ENCODE data around the gene HS3ST2. TPM values are rescaled to one million over a fixed set of nuclear protein-coding genes. Genes with fewer than 3 reads are reported as not detected.
"Not testable (repeated sequence)": the region's sequence is repeated elsewhere in the genome, so short reads cannot be mapped to it uniquely, and the experiment has no call there.

HS3ST2 gene
- total RNA-seq, 1 donor from 2014 or later: 0.38 TPM

DNA sequence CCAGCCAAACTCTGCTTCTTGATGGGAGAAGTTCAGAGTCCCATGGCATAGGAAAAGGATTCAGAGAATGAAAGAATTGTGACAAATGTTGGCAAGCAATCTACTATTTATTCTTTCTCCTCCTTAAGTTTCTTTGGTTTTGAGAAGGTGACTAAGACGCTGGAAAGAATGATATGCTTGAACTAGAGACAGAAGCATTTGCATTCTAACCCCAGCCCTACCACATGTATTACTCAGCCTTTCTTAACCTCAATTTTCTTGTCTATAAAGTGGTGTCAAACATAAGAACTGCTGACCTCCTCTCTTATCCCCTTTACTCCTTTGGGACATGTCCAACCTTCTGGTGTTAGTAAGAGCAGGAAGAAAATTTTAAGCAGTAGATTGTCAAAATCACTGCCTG is 124.7 kb downstream of the HS3ST2 start:
- H3K27ac ChIP-seq (replicated peaks): no peak overlapping the region
- H3K27me3 ChIP-seq (ENCODE audit: low read depth): peaks cover 54% of the 10 kb centered on the region
- no peak overlapping the region for H3K4me3 ChIP-seq
- H3K9me3 ChIP-seq (replicated peaks): no peaks in the 10 kb centered on the region
- TF ChIP-seq, protein P1, sequence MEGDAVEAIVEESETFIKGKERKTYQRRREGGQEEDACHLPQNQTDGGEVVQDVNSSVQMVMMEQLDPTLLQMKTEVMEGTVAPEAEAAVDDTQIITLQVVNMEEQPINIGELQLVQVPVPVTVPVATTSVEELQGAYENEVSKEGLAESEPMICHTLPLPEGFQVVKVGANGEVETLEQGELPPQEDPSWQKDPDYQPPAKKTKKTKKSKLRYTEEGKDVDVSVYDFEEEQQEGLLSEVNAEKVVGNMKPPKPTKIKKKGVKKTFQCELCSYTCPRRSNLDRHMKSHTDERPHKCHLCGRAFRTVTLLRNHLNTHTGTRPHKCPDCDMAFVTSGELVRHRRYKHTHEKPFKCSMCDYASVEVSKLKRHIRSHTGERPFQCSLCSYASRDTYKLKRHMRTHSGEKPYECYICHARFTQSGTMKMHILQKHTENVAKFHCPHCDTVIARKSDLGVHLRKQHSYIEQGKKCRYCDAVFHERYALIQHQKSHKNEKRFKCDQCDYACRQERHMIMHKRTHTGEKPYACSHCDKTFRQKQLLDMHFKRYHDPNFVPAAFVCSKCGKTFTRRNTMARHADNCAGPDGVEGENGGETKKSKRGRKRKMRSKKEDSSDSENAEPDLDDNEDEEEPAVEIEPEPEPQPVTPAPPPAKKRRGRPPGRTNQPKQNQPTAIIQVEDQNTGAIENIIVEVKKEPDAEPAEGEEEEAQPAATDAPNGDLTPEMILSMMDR (IDR thresholded peaks at IDR 0.05; ENCODE audit: borderline replicate concordance): no peak
- peaks cover 2% of the 10 kb centered on the region for H3K4me1 ChIP-seq
- intact Hi-C loops (cut with micrococcal nuclease): no loop called here
- H3K36me3 ChIP-seq: no peaks in the 10 kb centered on the region
- DNase-seq: no peak

DNA sequence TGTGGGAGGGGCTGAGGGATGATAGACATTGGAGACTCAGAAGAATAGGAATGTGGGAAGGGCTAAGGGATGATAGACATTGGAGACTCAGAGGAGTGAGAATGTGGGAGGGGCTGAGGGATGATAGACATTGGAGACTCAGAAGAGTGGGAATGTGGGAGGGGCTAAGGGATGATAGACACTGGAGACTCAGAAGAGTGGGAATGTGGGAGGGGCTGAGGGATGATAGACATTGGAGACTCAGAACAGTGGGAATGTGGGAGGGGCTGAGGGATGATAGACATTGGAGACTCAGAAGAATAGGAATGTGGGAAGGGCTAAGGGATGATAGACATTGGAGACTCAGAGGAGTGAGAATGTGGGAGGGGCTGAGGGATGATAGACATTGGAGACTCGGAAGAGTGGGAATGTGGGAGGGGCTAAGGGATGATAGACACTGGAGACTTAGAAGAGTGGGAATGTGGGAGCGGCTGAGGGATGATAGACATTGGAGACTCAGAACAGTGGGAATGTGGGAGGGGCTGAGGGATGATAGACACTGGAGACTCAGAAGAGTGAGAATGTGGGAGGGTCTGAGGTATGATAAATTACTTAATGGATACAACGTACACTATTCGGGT is 125.9 kb downstream of the HS3ST2 start:
- DNase-seq; intact Hi-C loops (cut with micrococcal nuclease); H3K9me3 ChIP-seq (replicated peaks); H3K27ac ChIP-seq (replicated peaks); H3K36me3 ChIP-seq; H3K4me3 ChIP-seq; H3K4me1 ChIP-seq: not testable (repeated sequence)
- peaks cover 56% of the 10 kb centered on the region for H3K27me3 ChIP-seq (ENCODE audit: low read depth)

DNA sequence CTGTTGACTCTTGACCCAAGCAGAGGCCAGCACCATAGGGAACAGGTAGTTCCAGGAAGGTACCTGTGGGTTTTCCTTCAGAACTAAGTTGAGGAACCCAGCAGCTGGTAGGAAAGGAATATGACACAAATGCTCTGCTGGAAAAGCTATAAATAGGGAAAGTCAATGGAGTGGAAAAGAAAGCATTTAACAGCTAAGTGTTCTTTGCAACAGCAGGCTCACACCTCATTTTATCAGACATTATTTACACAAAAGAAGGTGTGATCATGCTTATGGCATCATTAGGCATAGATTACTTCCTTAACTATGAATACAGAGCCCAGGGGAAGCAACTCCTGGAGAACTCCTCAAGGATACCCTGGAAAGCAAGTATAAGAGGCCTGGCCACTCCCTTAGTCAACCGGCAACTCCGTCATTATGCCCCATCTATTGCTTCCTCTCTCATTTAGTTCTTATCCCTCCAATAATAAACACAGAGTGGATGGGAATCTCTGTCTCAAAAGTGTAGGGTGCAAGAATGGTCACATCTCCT is 128.1 kb downstream of the HS3ST2 start:
- TF ChIP-seq, protein P1 (IDR thresholded peaks at IDR 0.05; ENCODE audit: borderline replicate concordance): no peak
- Histone ChIP-seq H3K4me1 (no peaks in the 10 kb centered on the region), H3K27ac (replicated peaks) (no peak overlapping the region), H3K27me3 (ENCODE audit: low read depth) (peaks cover 59% of the 10 kb centered on the region), H3K36me3 (no peaks in the 10 kb centered on the region), H3K9me3 (replicated peaks) (no peaks in the 10 kb centered on the region), H3K4me3 (no peak overlapping the region)
- intact Hi-C loops (cut with micrococcal nuclease): no loop called here
- DNase-seq: no peak

DNA sequence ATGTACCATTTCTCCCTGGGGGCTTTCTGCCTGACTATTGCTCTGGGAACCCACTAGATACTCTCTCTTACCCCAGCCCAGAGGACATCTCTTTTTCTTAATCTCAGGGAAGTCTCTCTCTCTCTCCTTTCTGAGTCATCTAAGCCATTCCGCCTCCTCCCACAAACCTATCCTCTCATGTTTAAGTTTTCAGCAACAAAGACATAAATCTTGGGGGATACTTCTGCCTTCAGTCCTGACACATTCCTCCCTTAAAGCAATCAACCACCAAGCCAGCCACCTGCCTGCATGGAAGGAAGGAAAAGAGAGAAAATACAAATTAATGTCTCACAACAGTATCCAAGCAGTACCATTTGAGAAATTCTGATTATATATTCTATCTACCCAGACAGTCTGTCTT is 128.8 kb downstream of the HS3ST2 start:
- intact Hi-C loops (cut with micrococcal nuclease): no loop called here
- H3K36me3 ChIP-seq: no peaks in the 10 kb centered on the region
- H3K9me3 ChIP-seq (replicated peaks): no peaks in the 10 kb centered on the region
- TF ChIP-seq, protein P1 (IDR thresholded peaks at IDR 0.05; ENCODE audit: borderline replicate concordance): no peak
- peaks cover 67% of the 10 kb centered on the region for H3K27me3 ChIP-seq (ENCODE audit: low read depth)
- H3K4me3 ChIP-seq: no peak overlapping the region
- DNase-seq: no peak
- H3K27ac ChIP-seq (replicated peaks): no peak overlapping the region
- peaks cover under 1% of the 10 kb centered on the region for H3K4me1 ChIP-seq

DNA sequence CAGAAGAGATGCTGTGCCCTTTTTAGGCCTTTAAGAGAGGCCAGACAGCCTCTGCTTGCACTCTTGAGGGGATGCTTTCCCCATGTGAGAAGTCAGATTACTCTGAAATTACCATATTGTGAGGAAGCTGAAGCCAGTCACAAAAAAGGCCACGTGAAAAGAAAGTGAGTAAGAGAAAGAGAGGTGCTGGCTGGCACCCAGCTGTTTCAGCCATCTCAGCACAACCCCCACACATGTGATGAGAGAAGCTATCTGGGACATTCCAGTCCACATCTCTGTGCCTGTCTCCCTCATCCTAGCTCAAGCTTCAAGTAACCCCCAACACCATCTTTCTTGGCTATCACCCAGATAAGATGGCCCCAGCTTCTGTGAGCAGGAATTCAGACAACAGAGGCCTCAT is 131.4 kb downstream of the HS3ST2 start:
- Histone ChIP-seq H3K9me3 (replicated peaks) (no peaks in the 10 kb centered on the region), H3K36me3 (no peaks in the 10 kb centered on the region), H3K27ac (replicated peaks) (no peak overlapping the region), H3K4me1 (peaks cover 14% of the 10 kb centered on the region), H3K27me3 (ENCODE audit: low read depth) (peaks cover 88% of the 10 kb centered on the region), H3K4me3 (no peak overlapping the region)
- DNase-seq: no peak
- TF ChIP-seq, protein P1 (IDR thresholded peaks at IDR 0.05; ENCODE audit: borderline replicate concordance): no peak
- intact Hi-C loops (cut with micrococcal nuclease): no loop called here

DNA sequence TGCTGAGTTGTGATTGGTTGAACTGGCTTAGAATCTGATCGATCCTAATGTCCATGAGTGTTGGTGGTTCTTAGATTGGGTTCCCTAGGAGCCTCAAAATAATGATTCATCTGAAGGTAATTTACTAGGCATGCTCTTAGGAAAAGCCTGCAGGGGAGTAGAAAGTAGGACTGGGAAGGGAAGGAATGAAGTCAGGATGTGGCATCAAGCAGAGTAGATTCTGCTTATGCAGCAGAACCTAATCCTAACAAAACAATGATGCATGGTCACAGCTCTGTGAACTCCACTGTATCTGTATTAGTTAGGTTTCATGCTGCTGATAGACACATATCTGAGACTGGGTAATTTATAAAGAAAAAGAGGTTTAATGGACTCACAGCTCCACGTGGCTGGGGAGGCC is 132.5 kb downstream of the HS3ST2 start:
- Histone ChIP-seq H3K4me3 (no peak overlapping the region), H3K27me3 (ENCODE audit: low read depth) (peaks cover 82% of the 10 kb centered on the region)
- intact Hi-C loops (cut with micrococcal nuclease): no loop called here

More for the DNA sequence above, 132.5 kb downstream of the HS3ST2 start:
- TF ChIP-seq, protein P1 (IDR thresholded peaks at IDR 0.05; ENCODE audit: borderline replicate concordance): no peak
- Histone ChIP-seq H3K27ac (replicated peaks) (no peak overlapping the region), H3K36me3 (no peaks in the 10 kb centered on the region), H3K4me1 (peaks cover 14% of the 10 kb centered on the region), H3K9me3 (replicated peaks) (no peaks in the 10 kb centered on the region)
- DNase-seq: no peak
